ENCODE measurements around the gene NKD2. TPM values are rescaled to one million over a fixed set of nuclear protein-coding genes. Genes with fewer than 3 reads are reported as not detected.

Gene NKD2
- total and polyA plus RNA-seq, 2 of the 4 experiments (the other 2 are of a cell fraction) = not detected

- ATAC-seq (ENCODE audit: low read depth) = no peak
- Histone ChIP-seq H3K4me3 (ENCODE audit: insufficient read depth, low read depth, low read length) (no peak overlapping the region), H2AK5ac (ENCODE audit: low read depth, low read length) (no peak overlapping the region), H3K4me2 (ENCODE audit: low read depth, low read length) (no peak overlapping the region), H2AFZ (replicated peaks; ENCODE audit: low read length, poor library complexity) (no peak overlapping the region), H3K79me1 (ENCODE audit: low read depth in 1 of 2, low read length in 2 of 2) (no peaks in the 10 kb centered on the region), H4K8ac (ENCODE audit: low read depth in 2 of 2, low read length in 2 of 2) (no peak overlapping the region), H2BK20ac (ENCODE audit: low read depth, low read length) (no peak overlapping the region), H3K18ac (ENCODE audit: low read depth, low read length) (no peak overlapping the region), H3K9me3 (ENCODE audit: control insufficient read depth, insufficient read depth, low read length) (no peaks in the 10 kb centered on the region), H3K4me1 (ENCODE audit: control insufficient read depth, insufficient read depth, low read length) (no peaks in the 10 kb centered on the region), H2BK15ac (ENCODE audit: low read depth, low read length) (no peak overlapping the region), H2AK9ac (replicated peaks; ENCODE audit: low read depth, low read length, poor library complexity) (no peak overlapping the region), H4K5ac (ENCODE audit: low read depth, low read length) (no peak overlapping the region), H3K9me1 (ENCODE audit: insufficient read depth, low read length) (no peaks in the 10 kb centered on the region), H4K91ac (ENCODE audit: insufficient read depth, low read depth, low read length) (no peak overlapping the region), H3K36me3 (ENCODE audit: control insufficient read depth, insufficient read depth, low read length) (no peaks in the 10 kb centered on the region), H2BK120ac (ENCODE audit: low read depth, low read length) (no peak overlapping the region), H2BK5ac (ENCODE audit: low read depth, low read length, poor library complexity, severe bottlenecking) (no peak overlapping the region), H3K4ac (ENCODE audit: low read depth, low read length) (no peak overlapping the region), H3K9ac (ENCODE audit: low read depth, low read length) (no peak overlapping the region), H3K23ac (ENCODE audit: low read depth, low read length) (no peak overlapping the region), H3K27ac (ENCODE audit: insufficient read depth, low read length) (no peak overlapping the region), H3K27me3 (ENCODE audit: control insufficient read depth, insufficient read depth, low read length) (peaks cover 26% of the 10 kb centered on the region), H3K56ac (ENCODE audit: extremely low read depth, insufficient read depth, low read length) (no peak overlapping the region), H4K20me1 (ENCODE audit: insufficient read depth, low read length) (no peaks in the 10 kb centered on the region), H3K14ac (replicated peaks; ENCODE audit: low read depth, low read length) (no peak overlapping the region)
- intact Hi-C loops (cut with micrococcal nuclease) (no loop called here), in situ Hi-C loops (cut with MboI; ENCODE audit: low sequenced_read_pairs) (no loop called here), dilution Hi-C loops (cut with HindIII; ENCODE audit: low sequenced_read_pairs, unreplicated experiment) (no loop called here)
- DNase-seq = no peak
- no TSS peak for BruUV-seq (replicated peaks)
- CTCF ChIA-PET = interaction anchor here (2.1 kb wide), 1 partner anchor 28 kb away, joined by 5 read pairs; no protein-coding TSS in a partner anchor
- TF ChIP-seq CHD1 (IDR thresholded peaks at IDR 0.05; ENCODE audit: low read depth, low read length) = no peak
- TF ChIP-seq MAZ (IDR thresholded peaks at IDR 0.05; ENCODE audit: borderline replicate concordance, low read depth, low read length) = no peak
- TF ChIP-seq BHLHE40 (IDR thresholded peaks at IDR 0.05; ENCODE audit: low read depth, low read length) = no peak
- TF ChIP-seq CEBPB (IDR thresholded peaks at IDR 0.05; ENCODE audit: low read depth, low read length) = no peak
- WGBS, 2 experiments (ENCODE audit: extremely low coverage in 2 of 2, insufficient read length in 1 of 2) = 92% methylated on average over 8 of the region's 29 CpGs; no CpG with 5 or more reads in 1 of the 2 experiments
- POLR2A ChIA-PET (ENCODE audit: unreplicated experiment) = no interaction called here
Measured at GRCh38 chr5:976849-977751, 31.5 kb upstream of the NKD2 start.

Data from IMR-90 (cell line).